Measurements from ENCODE around the gene TMEM175.
"Not testable (repeated sequence)": the region's sequence is repeated elsewhere in the genome, so short reads cannot be mapped to it uniquely, and the experiment has no call there.

The TMEM175 gene

DNA sequence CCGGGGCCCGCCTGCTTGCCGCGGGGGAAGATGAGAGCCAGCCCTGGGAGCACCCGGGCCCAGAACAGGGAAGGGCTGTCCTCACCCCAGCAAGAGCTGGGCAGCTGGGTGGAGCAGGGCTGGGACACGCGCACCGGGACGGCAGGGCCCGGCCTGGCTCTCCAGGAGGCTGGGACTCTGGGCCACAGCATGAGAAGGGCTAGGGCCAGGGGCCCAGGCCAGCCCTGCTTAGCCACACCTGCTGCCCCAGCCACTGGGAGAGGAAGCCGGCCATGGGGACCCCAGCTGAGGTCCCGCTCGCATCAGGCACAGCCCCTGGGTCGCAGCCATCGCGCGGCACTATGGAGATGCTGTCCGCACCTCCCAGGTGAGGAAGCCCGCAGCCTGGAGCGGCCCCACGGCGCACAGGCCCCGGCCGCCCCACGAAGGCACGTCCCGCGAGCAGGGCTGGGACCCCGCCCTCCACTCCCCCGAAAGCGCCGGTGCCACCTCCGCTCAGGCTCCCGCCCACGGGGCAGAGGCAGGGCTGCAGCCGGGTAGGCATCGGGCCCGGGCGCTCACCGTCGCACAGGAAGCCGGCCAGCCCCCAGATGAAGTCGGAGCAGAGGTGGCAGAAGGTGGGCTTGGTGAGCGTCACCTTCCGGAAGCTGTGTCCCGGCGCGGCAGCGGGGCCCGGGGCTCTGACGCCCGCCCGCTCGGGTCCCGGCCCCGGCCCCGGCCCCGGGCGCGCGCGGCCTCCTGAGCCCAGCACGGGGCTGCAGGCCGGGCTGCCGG is 40.6 kb downstream of the TMEM175 start:
- DNase-seq (ENCODE audit: extremely low read depth, low read depth) = no peak
- TF ChIP-seq, protein P1, sequence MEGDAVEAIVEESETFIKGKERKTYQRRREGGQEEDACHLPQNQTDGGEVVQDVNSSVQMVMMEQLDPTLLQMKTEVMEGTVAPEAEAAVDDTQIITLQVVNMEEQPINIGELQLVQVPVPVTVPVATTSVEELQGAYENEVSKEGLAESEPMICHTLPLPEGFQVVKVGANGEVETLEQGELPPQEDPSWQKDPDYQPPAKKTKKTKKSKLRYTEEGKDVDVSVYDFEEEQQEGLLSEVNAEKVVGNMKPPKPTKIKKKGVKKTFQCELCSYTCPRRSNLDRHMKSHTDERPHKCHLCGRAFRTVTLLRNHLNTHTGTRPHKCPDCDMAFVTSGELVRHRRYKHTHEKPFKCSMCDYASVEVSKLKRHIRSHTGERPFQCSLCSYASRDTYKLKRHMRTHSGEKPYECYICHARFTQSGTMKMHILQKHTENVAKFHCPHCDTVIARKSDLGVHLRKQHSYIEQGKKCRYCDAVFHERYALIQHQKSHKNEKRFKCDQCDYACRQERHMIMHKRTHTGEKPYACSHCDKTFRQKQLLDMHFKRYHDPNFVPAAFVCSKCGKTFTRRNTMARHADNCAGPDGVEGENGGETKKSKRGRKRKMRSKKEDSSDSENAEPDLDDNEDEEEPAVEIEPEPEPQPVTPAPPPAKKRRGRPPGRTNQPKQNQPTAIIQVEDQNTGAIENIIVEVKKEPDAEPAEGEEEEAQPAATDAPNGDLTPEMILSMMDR (IDR thresholded peaks at IDR 0.05; ENCODE audit: low read depth, low read length) = no peak

DNA sequence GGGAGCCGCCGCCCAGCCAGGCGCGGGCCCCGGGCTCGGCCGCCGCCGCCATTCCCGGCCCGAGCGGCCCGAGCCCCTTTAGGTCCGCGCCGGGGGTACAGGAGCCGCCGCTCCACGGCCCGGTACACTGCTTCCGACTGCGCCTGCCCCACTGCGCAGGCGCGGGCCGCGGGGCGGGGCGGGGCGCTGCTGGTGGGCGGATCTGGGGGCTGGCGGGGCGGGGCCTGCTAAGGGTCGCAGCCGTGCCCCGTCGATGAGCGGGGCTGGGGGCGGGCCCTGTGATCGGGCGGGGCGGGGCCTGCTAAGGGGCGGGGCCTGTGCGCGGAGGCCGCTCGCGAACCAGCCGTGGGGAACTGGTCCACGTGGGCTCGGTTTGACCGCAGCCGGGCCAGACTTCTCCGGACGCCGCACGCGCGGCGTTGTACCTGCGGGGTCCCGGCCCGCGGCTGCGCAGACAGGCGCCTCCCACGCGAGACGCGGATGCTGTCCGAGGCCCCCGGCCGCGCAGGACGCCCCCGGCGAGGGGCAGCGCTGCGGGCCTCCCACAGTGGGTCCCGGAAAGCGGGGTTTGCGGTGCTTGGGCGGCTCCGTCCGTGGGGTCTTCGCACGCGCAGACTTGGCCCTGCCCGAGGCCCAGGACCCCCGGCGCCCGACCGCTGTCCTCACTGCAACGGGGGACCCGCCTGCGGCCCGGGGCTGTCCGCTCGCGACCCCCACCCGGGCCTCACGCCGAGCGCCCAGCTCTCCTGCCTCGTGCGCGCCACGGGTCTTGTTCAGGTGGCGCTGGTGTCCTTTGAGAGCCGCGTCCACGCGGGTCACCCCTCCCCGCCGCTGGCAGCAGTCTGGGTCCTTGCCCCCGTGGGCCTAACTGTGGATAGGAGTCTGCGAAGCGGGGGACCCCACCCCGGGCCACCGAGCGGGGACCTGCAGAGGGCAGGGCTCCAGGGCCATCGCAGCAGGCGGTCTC is 41.5 kb downstream of the TMEM175 start, which contains the start of gene DGKQ:
Gene DGKQ, minus strand, starts transcription at position 139 of the 967 bp plus-strand sequence. Its CDS starts 87 bp downstream, at position 52.
- TF ChIP-seq, protein P1 (IDR thresholded peaks at IDR 0.05; ENCODE audit: low read depth, low read length) = no peak
- DNase-seq (ENCODE audit: extremely low read depth, low read depth) = peak; percentile 71

DNA sequence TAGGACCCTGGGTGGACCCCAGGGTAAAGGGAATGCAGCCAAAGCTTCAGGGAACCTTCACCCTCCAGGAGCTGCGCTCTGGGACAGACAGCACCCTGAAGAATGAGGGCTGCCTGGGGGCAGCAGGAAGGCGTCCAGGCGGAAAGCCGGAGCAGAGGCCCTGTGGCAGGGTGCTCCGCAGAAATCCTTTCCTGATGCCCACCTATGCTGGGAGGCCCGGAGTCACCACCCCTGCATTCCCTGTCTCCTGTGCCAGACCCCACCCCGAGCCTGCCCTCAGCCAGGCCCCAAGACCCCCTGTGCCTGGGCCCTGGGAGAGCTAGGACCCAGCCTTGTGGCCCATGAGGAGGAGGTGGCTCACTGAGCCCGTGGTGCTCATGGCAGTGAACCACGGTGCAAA is 42.4 kb downstream of the TMEM175 start:
- DNase-seq (ENCODE audit: extremely low read depth, low read depth) = no peak
- TF ChIP-seq, protein P1 (IDR thresholded peaks at IDR 0.05; ENCODE audit: low read depth, low read length) = no peak

DNA sequence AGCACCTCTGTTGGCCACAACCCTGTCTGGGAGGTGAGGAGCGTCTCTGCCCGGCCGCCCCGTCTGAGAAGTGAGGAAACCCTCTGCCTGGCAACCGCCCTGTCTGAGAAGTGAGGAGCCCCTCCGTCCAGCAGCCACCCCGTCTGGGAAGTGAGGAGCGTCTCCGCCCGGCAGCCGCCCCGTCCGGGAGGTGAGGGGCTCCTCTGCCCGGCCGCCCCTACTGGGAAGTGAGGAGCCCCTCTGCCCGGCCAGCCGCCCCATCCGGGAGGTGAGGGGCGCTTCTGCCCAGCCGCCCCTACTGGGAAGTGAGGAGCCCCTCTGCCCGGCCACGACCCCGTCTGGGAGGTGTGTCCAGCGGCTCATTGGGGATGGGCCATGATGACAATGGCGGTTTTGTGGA is 43.8 kb downstream of the TMEM175 start:
- DNase-seq (ENCODE audit: extremely low read depth, low read depth) = not testable (repeated sequence)

DNA sequence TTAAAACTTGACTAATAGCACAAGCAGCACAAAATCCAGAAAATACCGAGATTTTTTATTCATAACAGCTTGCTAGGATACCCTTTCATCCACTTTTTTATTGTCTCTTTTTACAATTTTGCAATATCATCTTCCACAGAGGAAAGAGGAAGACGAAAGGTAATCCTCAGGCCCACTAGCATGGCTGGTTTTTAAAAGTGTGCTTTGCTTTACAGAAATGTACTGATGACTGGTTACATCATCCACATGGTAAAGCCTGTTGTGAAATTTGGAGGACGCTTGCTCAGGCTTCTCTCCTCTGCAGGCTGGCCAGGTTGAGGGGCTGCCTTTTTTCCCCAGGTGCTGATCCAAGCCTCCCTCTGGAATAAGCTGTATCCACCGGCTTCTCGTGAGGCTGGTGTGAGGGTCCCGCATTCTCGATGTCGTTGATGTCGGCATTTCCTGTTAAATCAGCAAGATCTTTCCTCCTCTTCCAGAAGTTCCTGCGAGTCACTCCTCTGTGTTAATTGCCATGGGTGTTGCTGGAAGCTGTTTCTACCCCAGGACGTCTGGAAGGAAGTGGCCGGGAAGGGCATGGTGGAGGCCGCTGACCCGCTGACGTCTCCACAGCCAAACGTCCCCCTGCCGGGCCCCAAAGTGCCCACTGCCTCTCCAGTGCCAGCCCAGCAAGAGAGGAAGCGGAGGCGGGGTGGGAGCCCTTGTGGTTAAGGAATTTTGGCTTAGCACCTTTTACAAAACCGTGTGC is 46.9 kb downstream of the TMEM175 start:
- TF ChIP-seq, protein P1 (IDR thresholded peaks at IDR 0.05; ENCODE audit: low read depth, low read length) = no peak

DNA sequence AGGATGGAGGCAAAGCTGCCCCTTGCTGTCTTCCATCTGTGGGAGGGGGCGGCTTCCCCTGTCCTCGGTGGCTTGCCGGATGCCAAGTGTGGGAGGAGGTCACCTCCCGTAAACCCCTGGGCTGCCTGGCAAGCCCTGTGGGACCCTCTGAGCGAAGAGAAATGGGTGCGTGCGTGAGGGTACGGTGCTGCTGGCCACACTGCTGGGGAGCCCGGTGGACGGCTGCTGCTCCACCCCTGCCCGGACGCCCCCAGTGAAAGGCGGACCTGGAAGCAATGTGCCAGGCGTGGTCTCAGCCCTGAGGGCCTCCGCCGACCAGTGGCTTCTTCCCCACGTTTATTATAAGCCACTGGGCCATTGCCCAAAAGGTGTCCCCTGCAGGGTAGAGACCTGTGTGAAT is 50.0 kb downstream of the TMEM175 start:
- no peak for DNase-seq (ENCODE audit: extremely low read depth, low read depth)
- TF ChIP-seq, protein P1 (IDR thresholded peaks at IDR 0.05; ENCODE audit: low read depth, low read length) = no peak

More for the DNA sequence above, 46.9 kb downstream of the TMEM175 start:
- no peak for DNase-seq (ENCODE audit: extremely low read depth, low read depth)

DNA sequence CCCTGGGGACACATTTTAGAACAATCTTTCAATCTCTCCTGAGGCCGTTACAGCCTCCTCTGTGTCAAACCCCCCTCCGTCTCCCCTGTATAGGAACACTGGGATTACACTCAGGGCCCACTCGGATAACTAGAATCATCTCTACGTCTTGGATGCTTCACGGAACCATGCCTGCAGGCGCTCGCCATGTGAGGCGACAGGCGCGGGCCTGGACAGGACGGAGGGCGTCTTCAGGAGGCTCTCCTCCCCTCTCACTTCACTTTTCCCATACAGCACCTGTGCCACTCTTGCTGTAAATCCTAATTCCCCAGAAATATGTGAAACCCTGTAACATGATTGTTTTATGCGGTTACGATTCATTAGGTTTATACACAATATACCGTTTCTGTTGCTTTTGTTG is 50.6 kb downstream of the TMEM175 start:
- TF ChIP-seq, protein P1 (IDR thresholded peaks at IDR 0.05; ENCODE audit: low read depth, low read length) = no peak
- no peak for DNase-seq (ENCODE audit: extremely low read depth, low read depth)
